BE2C (cell line): ENCODE data around the gene PYGB.
"Not testable (repeated sequence)": the region's sequence is repeated elsewhere in the genome, so short reads cannot be mapped to it uniquely, and the experiment has no call there.

Experiments used
- DNase-seq: peaks from one replicate; pipeline ENCODE4 v3.0.0-alpha.2; 2020
- H3K27me3 ChIP-seq: fragments of 250-450 bp; sonication (Bioruptor Pico); 2 replicates; pipeline ENCODE4 v1.5.1; 2020; ENCODE audit warnings: mild to moderate bottlenecking
- H3K36me3 ChIP-seq: fragments of 250-450 bp; sonication (Bioruptor Pico); 2 replicates; pipeline ENCODE4 v1.5.1; 2020; ENCODE audit warnings: mild to moderate bottlenecking
- H3K4me1 ChIP-seq: fragments of 250-450 bp; sonication (Bioruptor Pico); 2 replicates; pipeline ENCODE4 v1.5.1; 2020
- H3K4me3 ChIP-seq: 2 replicates; pipeline ENCODE4 v1.5.1; 2011; ENCODE audit warnings: low read depth, low read length
- H3K9me3 ChIP-seq: fragments of 250-450 bp; sonication (Bioruptor Pico); 2 replicates; pipeline ENCODE4 v1.5.1; 2020
- CTCF ChIP-seq: IDR thresholded peaks from 2 replicates; pipeline ENCODE4 v1.5.1; 2012; ENCODE audit warnings: mild to moderate bottlenecking, low read depth, low read length

PYGB gene

GRCh38 chr20:25308083-25308491, 60.2 kb downstream of the PYGB start:
- no peak overlapping the region for H3K4me3 ChIP-seq
- TF ChIP-seq CTCF, result no peak
- no peak for DNase-seq
- H3K27me3 ChIP-seq, result no peaks in the 10 kb centered on the region
- peaks cover 6% of the 10 kb centered on the region; the same call in 1 of the 2 replicates for H3K36me3 ChIP-seq
- H3K9me3 ChIP-seq, result no peaks in the 10 kb centered on the region
- H3K4me1 ChIP-seq, result peaks cover 19% of the 10 kb centered on the region

- no peak overlapping the region for H3K4me3 ChIP-seq
- DNase-seq, result no peak
- no peaks in the 10 kb centered on the region for H3K9me3 ChIP-seq
- peaks cover 4% of the 10 kb centered on the region; the same call in 1 of the 2 replicates for H3K36me3 ChIP-seq
- H3K27me3 ChIP-seq, result no peaks in the 10 kb centered on the region
- TF ChIP-seq CTCF, result no peak
- peaks cover 19% of the 10 kb centered on the region for H3K4me1 ChIP-seq
Observed at GRCh38 chr20:25308671-25309394, 60.9 kb downstream of the PYGB start.

- peak overlapping the region; percentile 27 for H3K4me3 ChIP-seq
- H3K9me3 ChIP-seq, result no peaks in the 10 kb centered on the region
- no peak for TF ChIP-seq CTCF
- no peaks in the 10 kb centered on the region for H3K27me3 ChIP-seq
- peak; percentile 53 for DNase-seq
- H3K36me3 ChIP-seq, result 0 out of 2 replicates have a peak, but pooled peaks cover 4% of the 10 kb centered on the region
- H3K4me1 ChIP-seq, result peaks cover 19% of the 10 kb centered on the region
Observed at GRCh38 chr20:25309395-25310267, 61.7 kb downstream of the PYGB start.

DNA sequence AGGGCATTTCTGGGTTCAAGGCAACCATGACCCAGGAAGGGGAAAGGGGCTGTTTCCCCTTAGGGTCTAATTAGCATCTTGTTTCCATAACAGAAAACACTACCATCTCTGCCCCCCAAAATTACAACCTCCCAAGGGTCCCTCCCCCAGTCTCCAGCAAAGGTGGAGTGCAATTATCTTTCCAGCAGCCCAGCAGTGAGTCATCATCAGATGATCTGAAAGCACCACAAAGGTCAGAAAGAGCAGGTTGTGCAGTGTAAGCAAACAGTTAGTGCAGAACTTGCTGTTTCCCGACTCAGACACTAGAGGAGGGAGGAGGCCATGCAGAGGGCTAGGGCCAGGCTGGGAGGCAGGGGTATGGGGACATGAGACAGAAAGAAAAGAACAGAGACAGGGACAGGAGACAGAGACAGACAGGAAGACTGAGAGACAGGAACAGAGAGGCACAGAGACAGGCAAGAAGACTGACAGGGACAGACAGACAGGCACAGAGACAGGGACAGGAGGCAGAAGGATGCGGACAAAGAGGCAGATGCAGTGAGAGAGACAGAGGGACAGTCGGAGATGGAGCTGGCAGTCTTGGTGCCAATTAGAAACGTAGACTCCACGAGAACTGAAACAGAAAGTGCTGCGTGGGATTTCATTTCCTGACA, 62.5 kb downstream of the PYGB start:
- Histone ChIP-seq H3K36me3 (0 out of 2 replicates have a peak, but pooled peaks cover 4% of the 10 kb centered on the region), H3K4me3 (peak overlapping the region; percentile 27), H3K27me3 (no peaks in the 10 kb centered on the region), H3K4me1 (peaks cover 19% of the 10 kb centered on the region), H3K9me3 (no peaks in the 10 kb centered on the region)
- DNase-seq, result peak; percentile 72
- TF ChIP-seq CTCF, result peak; percentile 83

GRCh38 chr20:25310921-25311728, 63.2 kb downstream of the PYGB start:
- no peak overlapping the region; the same call in 1 of the 2 replicates for H3K4me3 ChIP-seq
- no peak for TF ChIP-seq CTCF
- peaks cover 19% of the 10 kb centered on the region for H3K4me1 ChIP-seq
- H3K27me3 ChIP-seq, result no peaks in the 10 kb centered on the region
- no peak for DNase-seq
- 0 out of 2 replicates have a peak, but pooled peaks cover 4% of the 10 kb centered on the region for H3K36me3 ChIP-seq
- H3K9me3 ChIP-seq, result no peaks in the 10 kb centered on the region

- Histone ChIP-seq H3K36me3 (peaks cover 11% of the 10 kb centered on the region), H3K4me1 (peaks cover 19% of the 10 kb centered on the region)
- H3K4me3 ChIP-seq, H3K9me3 ChIP-seq, DNase-seq, H3K27me3 ChIP-seq: not testable (repeated sequence)
Observed at GRCh38 chr20:25312716-25313115, 64.8 kb downstream of the PYGB start.
